Non-pigmented ciliary epithelial cell (primary cell): ENCODE results near the gene OLFML2A.

Source experiments
- DNase-seq: peaks from one replicate; pipeline ENCODE4 v3.0.0-alpha.2; 2010; ENCODE audit warnings: low read depth

Gene OLFML2A

GRCh38 chr9:124778575-124779367 lies 1.8 kb downstream of the OLFML2A start:
- no peak for DNase-seq

GRCh38 chr9:124779368-124780059 lies 2.6 kb downstream of the OLFML2A start:
- peak; percentile 87 for DNase-seq

- DNase-seq = no peak
Measured at GRCh38 chr9:124780060-124780756, 3.3 kb downstream of the OLFML2A start.

- DNase-seq = no peak
Measured at GRCh38 chr9:124780757-124781151, 3.8 kb downstream of the OLFML2A start.

- DNase-seq = no peak
Measured at GRCh38 chr9:124781967-124782660, 5.2 kb downstream of the OLFML2A start.

GRCh38 chr9:124782661-124783574 lies 6.0 kb downstream of the OLFML2A start:
- no peak for DNase-seq

- no peak for DNase-seq
Measured at GRCh38 chr9:124783830-124784229, 6.9 kb downstream of the OLFML2A start.

GRCh38 chr9:124784509-124784908 lies 7.6 kb downstream of the OLFML2A start:
- no peak for DNase-seq

- no peak for DNase-seq
Measured at GRCh38 chr9:124786881-124787573, 10.1 kb downstream of the OLFML2A start.

- DNase-seq = no peak
Measured at GRCh38 chr9:124788542-124789217, 11.7 kb downstream of the OLFML2A start.

GRCh38 chr9:124789531-124789930 lies 12.6 kb downstream of the OLFML2A start:
- DNase-seq = no peak

- DNase-seq = no peak
Measured at GRCh38 chr9:124790301-124790700, 13.4 kb downstream of the OLFML2A start.

- no peak for DNase-seq
Measured at GRCh38 chr9:124790801-124791505, 14.0 kb downstream of the OLFML2A start.

- DNase-seq = no peak
Measured at GRCh38 chr9:124792257-124793014, 15.5 kb downstream of the OLFML2A start.

GRCh38 chr9:124793015-124793541 lies 16.1 kb downstream of the OLFML2A start:
- DNase-seq = no peak

- no peak for DNase-seq
Measured at GRCh38 chr9:124794902-124795491, 18.1 kb downstream of the OLFML2A start.

GRCh38 chr9:124795881-124796431 lies 19.0 kb downstream of the OLFML2A start:
- DNase-seq = no peak
